HCT116 (cell line): ENCODE data around the gene KANSL3. TPM values are rescaled to one million over a fixed set of nuclear protein-coding genes. Genes with fewer than 3 reads are reported as not detected.

Source experiments
- ATAC-seq: fragments of 200-7000 bp; cut with Tn5 transposase; 2 replicates; pipeline ENCODE4 v1.9.1; 2020; ENCODE audit warnings: mild to moderate bottlenecking, moderate library complexity
- BruUV-seq: library from RNA; stranded (reverse); fragments of 400-500 nt; replicated peaks from 2 replicates; lab custom pipeline; 2021; lab: Mats Ljungman, UMichigan
- CTCF ChIA-PET: fragments of 300-600 bp; sonication (Branson Sonifier 250); formaldehyde crosslinking; loops from one replicate; lab custom pipeline; 2021; ENCODE audit warnings: antibody characterized with exemption; lab: Charles Lee
- POLR2A ChIA-PET: fragments of 300-600, 350-600 bp; sonication (Branson Sonifier 250); formaldehyde crosslinking; loops from one replicate; lab custom pipeline; 2021; ENCODE audit warnings: antibody characterized with exemption; lab: Charles Lee
- RAD21 ChIA-PET, 2 experiments: fragments of 300-600 bp; sonication (Branson Sonifier 250); formaldehyde crosslinking; loops; one replicate each; lab custom pipeline; 2023; ENCODE audit warnings: low total read pairs in 2 of 2; ENCODE audit not compliant: uncharacterized antibody in 2 of 2, unreplicated experiment in 2 of 2, low non-redundant PET in 1 of 2; lab: Charles Lee
- DNase-seq: peaks from one replicate; pipeline ENCODE4 v3.0.0-alpha.2; 2010; ENCODE audit warnings: low read depth, low spot score
- H2AFZ ChIP-seq: fragments of 200-600 bp; shearing (Covaris generic), sonication (generic); 2 replicates; pipeline ENCODE4 v1.6.1; 2017; ENCODE audit warnings: low read depth, mixed run types, mixed read lengths, antibody characterized with exemption, low read length; ENCODE audit not compliant: poor library complexity, severe bottlenecking
- H3K27ac ChIP-seq: 2 replicates; pipeline ENCODE4 v1.5.1; 2012; ENCODE audit warnings: low read depth, low read length
- H3K27me3 ChIP-seq: fragments of 200-600 bp; sonication (generic); 2 replicates; pipeline ENCODE4 v1.6.1; 2016; ENCODE audit warnings: mixed run types, low read length, mixed read lengths; ENCODE audit not compliant: insufficient read depth
- H3K36me3 ChIP-seq, 2 experiments: fragments of 200-500 bp in 1 of 2; fragments of 200-600 bp in 1 of 2; sonication (Bioruptor generic) in 1 of 2; sonication (generic) in 1 of 2; 2 replicates each; pipeline versions ENCODE4 v1.5.1 to v1.6.1; 2014 to 2016; ENCODE audit warnings: low read length in 2 of 2, inconsistent platforms in 1 of 2, mixed read lengths in 1 of 2, mixed run types in 1 of 2; ENCODE audit not compliant: insufficient read depth in 2 of 2, control insufficient read depth in 1 of 2
- H3K4me1 ChIP-seq, 2 experiments: fragments of 200-600 bp in 1 of 2; sonication (generic) in 1 of 2; 2 replicates each; pipeline versions ENCODE4 v1.5.1 to v1.6.1; 2012 to 2017; ENCODE audit warnings: low read length in 2 of 2, inconsistent platforms in 1 of 2, mild to moderate bottlenecking in 1 of 2, mixed read lengths in 1 of 2, mixed run types in 1 of 2, moderate library complexity in 1 of 2; ENCODE audit not compliant: insufficient read depth in 2 of 2, control insufficient read depth in 1 of 2
- H3K4me2 ChIP-seq: fragments of 200-600 bp; sonication (generic); 2 replicates; pipeline ENCODE4 v1.6.1; 2017; ENCODE audit warnings: mixed run types, low read length, mixed read lengths
- H3K4me3 ChIP-seq, 2 experiments: fragments of 200-600 bp in 1 of 2; sonication (generic) in 1 of 2; replicated peaks in 1 of 2; 2 replicates each; pipeline ENCODE4 v1.5.1; 2011 to 2016; ENCODE audit warnings: low read length in 2 of 2, control low read depth in 1 of 2, low read depth in 1 of 2, mild to moderate bottlenecking in 1 of 2, mixed read lengths in 1 of 2, mixed run types in 1 of 2
- H3K79me2 ChIP-seq: fragments of 200-600 bp; sonication (generic); 2 replicates; pipeline ENCODE4 v1.6.1; 2017; ENCODE audit warnings: mild to moderate bottlenecking, mixed run types, low read length, moderate library complexity, mixed read lengths; ENCODE audit not compliant: insufficient read depth
- H3K9ac ChIP-seq: fragments of 200-600 bp; sonication (generic); 2 replicates; pipeline ENCODE4 v1.6.1; 2016; ENCODE audit warnings: low read length, mixed read lengths
- H3K9me2 ChIP-seq: fragments of 200-600 bp; sonication (generic), shearing (Covaris generic); 2 replicates; pipeline ENCODE4 v1.6.1; 2017; ENCODE audit warnings: mixed run types, mild to moderate bottlenecking, moderate library complexity; ENCODE audit not compliant: insufficient read depth
- H3K9me3 ChIP-seq, 2 experiments: fragments of 200-500 bp in 1 of 2; fragments of 200-600 bp in 1 of 2; sonication (Bioruptor generic) in 1 of 2; sonication (generic) in 1 of 2; 2 replicates each; pipeline ENCODE4 v1.6.1; 2014 to 2017; ENCODE audit warnings: low read length in 2 of 2, mixed read lengths in 2 of 2, inconsistent platforms in 1 of 2, low read depth in 1 of 2, mild to moderate bottlenecking in 1 of 2, mixed run types in 1 of 2, moderate library complexity in 1 of 2; ENCODE audit not compliant: control insufficient read depth in 1 of 2, insufficient read depth in 1 of 2
- H4K20me1 ChIP-seq: fragments of 200-600 bp; sonication (generic), shearing (Covaris generic); 2 replicates; pipeline ENCODE4 v1.6.1; 2017; ENCODE audit warnings: mixed run types, mild to moderate bottlenecking, moderate library complexity; ENCODE audit not compliant: insufficient read depth
- EGR1 ChIP-seq: IDR thresholded peaks from 2 replicates; pipeline ENCODE4 v1.6.1; 2012; ENCODE audit warnings: low read depth
- SIN3A ChIP-seq: IDR thresholded peaks from 2 replicates; pipeline ENCODE4 v1.6.1; 2012; ENCODE audit warnings: low read depth
- SP1 ChIP-seq: IDR thresholded peaks from 2 replicates; pipeline ENCODE4 v1.6.1; 2012; ENCODE audit warnings: low read depth
- SRF ChIP-seq: IDR thresholded peaks from 2 replicates; pipeline ENCODE4 v1.6.1; 2012; ENCODE audit warnings: low read depth
- TCF7L2 ChIP-seq: IDR thresholded peaks from 2 replicates; pipeline ENCODE4 v1.7.0; 2011; ENCODE audit warnings: borderline replicate concordance, inconsistent platforms; ENCODE audit not compliant: insufficient read depth, insufficient read length; ENCODE audit errors: extremely low read depth
- ZNF274 ChIP-seq: fragments of 200-500 bp; sonication (Bioruptor generic); IDR thresholded peaks from 2 replicates; pipeline ENCODE4 v1.6.1; 2014; ENCODE audit warnings: mild to moderate bottlenecking, low read depth, low read length, inconsistent platforms
- intact Hi-C: fragments of 100-400 bp; cut with micrococcal nuclease; formaldehyde crosslinking; loops from 2 replicates; pipeline ENCODE4 v1.10.0; 2022
- total RNA-seq: library from RNA; stranded (reverse); gene quantifications from one replicate; pipeline ENCODE4 v1.2.1, GENCODE V29; 2021; ENCODE audit not compliant: unreplicated experiment
- TF ChIP-seq, protein P1 (sequence below): IDR thresholded peaks from 2 replicates; pipeline ENCODE4 v1.6.1; 2012
- TF ChIP-seq, protein P2 (sequence below): IDR thresholded peaks from 2 replicates; pipeline ENCODE4 v1.6.1; 2011; ENCODE audit warnings: mild to moderate bottlenecking, low read length, moderate library complexity; ENCODE audit not compliant: insufficient replicate concordance; ENCODE audit errors: extremely low read depth
- TF ChIP-seq, protein P3 (sequence below): IDR thresholded peaks from 2 replicates; pipeline ENCODE4 v1.6.1; 2012; ENCODE audit warnings: low read depth

KANSL3 gene
- total RNA-seq, 1 experiment from 2014 or later: 35.8 TPM

DNA sequence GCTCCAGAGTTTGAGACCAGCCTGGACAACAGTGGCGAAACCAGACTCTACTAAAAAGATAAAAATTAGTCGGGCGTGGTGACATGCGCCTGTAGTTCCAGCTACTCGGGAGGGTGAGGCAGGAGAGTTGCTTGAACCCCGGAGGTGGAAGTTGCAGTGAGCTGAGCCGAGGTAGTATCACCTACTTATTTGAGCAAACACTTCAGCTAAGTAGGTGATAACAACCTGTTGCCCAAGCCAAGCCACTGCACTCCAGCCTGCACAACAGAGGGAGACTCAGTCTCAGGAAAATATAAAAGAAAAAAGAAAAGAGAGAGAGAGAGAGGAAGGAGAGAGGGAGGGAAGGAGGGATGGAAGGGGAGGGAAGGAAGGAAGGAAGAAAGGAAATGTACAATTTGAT lies 25.7 kb upstream of the KANSL3 start:
- Histone ChIP-seq H3K36me3 (no peaks in the 10 kb centered on the region), H3K9me2 (no peaks in the 10 kb centered on the region), H3K4me1 (peaks cover 11 to 12% of the 10 kb centered on the region in 2 experiments), H3K27me3 (no peaks in the 10 kb centered on the region), H2AFZ (no peak overlapping the region), H3K27ac (no peak overlapping the region), H3K4me2 (no peak overlapping the region), H3K79me2 (no peaks in the 10 kb centered on the region), H3K9ac (no peak overlapping the region), H4K20me1 (no peaks in the 10 kb centered on the region), H3K4me3 (no peak overlapping the region), H3K9me3 (0 out of 4 replicates have a peak, but pooled peaks cover 0 to 4% of the 10 kb centered on the region in 2 experiments)
- ATAC-seq: no peak
- TF ChIP-seq, protein P1, sequence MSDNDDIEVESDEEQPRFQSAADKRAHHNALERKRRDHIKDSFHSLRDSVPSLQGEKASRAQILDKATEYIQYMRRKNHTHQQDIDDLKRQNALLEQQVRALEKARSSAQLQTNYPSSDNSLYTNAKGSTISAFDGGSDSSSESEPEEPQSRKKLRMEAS: no peak
- POLR2A ChIA-PET: no interaction called here
- intact Hi-C loops: no loop called here
- BruUV-seq: no TSS peak
- CTCF ChIA-PET: no interaction called here
- RAD21 ChIA-PET: no interaction called here
- DNase-seq: no peak

DNA sequence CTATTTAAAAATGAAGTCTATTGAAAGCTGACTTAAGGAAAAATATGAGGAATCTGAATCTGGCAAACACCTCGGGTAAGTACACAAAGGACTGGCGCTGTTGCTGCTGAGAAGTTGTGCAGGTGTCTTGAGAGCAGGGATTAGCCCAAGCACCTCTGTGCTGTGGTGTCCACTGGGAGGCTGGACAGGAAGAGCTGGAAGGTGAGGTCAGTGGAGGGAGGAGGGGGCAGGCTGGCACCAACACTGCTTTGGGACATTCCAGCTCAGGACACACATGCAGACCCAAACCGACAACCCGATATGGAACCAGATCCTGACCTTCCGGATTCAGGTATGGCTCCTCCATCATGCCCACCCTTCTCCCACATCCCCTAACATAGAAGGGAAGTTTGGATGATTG lies 25.1 kb upstream of the KANSL3 start:
- Histone ChIP-seq H3K36me3 (no peaks in the 10 kb centered on the region), H4K20me1 (no peaks in the 10 kb centered on the region), H3K4me1 (peaks cover 11 to 12% of the 10 kb centered on the region in 2 experiments), H3K4me2 (no peak overlapping the region), H3K9me3 (0 out of 4 replicates have a peak, but pooled peaks cover 0 to 4% of the 10 kb centered on the region in 2 experiments), H3K9ac (no peak overlapping the region), H3K27ac (no peak overlapping the region), H3K9me2 (no peaks in the 10 kb centered on the region), H3K27me3 (no peaks in the 10 kb centered on the region), H3K4me3 (no peak overlapping the region), H2AFZ (no peak overlapping the region), H3K79me2 (no peaks in the 10 kb centered on the region)
- ATAC-seq (no peak), DNase-seq (no peak)
- BruUV-seq: no TSS peak
- POLR2A ChIA-PET: no interaction called here
- RAD21 ChIA-PET: no interaction called here
- CTCF ChIA-PET: no interaction called here
- intact Hi-C loops: no loop called here
- no peak for TF ChIP-seq SRF
- TF ChIP-seq, protein P1: no peak
- TF ChIP-seq TCF7L2: no peak
- no peak for TF ChIP-seq EGR1
- no peak for TF ChIP-seq SIN3A
- TF ChIP-seq SP1: no peak
- TF ChIP-seq, protein P2, sequence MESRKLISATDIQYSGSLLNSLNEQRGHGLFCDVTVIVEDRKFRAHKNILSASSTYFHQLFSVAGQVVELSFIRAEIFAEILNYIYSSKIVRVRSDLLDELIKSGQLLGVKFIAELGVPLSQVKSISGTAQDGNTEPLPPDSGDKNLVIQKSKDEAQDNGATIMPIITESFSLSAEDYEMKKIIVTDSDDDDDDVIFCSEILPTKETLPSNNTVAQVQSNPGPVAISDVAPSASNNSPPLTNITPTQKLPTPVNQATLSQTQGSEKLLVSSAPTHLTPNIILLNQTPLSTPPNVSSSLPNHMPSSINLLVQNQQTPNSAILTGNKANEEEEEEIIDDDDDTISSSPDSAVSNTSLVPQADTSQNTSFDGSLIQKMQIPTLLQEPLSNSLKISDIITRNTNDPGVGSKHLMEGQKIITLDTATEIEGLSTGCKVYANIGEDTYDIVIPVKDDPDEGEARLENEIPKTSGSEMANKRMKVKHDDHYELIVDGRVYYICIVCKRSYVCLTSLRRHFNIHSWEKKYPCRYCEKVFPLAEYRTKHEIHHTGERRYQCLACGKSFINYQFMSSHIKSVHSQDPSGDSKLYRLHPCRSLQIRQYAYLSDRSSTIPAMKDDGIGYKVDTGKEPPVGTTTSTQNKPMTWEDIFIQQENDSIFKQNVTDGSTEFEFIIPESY: no peak
- TF ChIP-seq, protein P3, sequence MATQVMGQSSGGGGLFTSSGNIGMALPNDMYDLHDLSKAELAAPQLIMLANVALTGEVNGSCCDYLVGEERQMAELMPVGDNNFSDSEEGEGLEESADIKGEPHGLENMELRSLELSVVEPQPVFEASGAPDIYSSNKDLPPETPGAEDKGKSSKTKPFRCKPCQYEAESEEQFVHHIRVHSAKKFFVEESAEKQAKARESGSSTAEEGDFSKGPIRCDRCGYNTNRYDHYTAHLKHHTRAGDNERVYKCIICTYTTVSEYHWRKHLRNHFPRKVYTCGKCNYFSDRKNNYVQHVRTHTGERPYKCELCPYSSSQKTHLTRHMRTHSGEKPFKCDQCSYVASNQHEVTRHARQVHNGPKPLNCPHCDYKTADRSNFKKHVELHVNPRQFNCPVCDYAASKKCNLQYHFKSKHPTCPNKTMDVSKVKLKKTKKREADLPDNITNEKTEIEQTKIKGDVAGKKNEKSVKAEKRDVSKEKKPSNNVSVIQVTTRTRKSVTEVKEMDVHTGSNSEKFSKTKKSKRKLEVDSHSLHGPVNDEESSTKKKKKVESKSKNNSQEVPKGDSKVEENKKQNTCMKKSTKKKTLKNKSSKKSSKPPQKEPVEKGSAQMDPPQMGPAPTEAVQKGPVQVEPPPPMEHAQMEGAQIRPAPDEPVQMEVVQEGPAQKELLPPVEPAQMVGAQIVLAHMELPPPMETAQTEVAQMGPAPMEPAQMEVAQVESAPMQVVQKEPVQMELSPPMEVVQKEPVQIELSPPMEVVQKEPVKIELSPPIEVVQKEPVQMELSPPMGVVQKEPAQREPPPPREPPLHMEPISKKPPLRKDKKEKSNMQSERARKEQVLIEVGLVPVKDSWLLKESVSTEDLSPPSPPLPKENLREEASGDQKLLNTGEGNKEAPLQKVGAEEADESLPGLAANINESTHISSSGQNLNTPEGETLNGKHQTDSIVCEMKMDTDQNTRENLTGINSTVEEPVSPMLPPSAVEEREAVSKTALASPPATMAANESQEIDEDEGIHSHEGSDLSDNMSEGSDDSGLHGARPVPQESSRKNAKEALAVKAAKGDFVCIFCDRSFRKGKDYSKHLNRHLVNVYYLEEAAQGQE: no peak
- TF ChIP-seq ZNF274: no peak
